Stimulated activated naive CD4-positive, alpha-beta T cell treated with Interleukin-2 at 50 U/mL for 16 hours (primary cell): Measurements from ENCODE around the gene ZNF709.
"Not testable (repeated sequence)": the region's sequence is repeated elsewhere in the genome, so short reads cannot be mapped to it uniquely, and the experiment has no call there.

Experiments
- DNase-seq: peaks from one replicate; lab custom pipeline; 2025; lab: John Stamatoyannopoulos, UW

The ZNF709 gene

GRCh38 chr19:12484371-12485051, at the start of gene ZNF709:
Gene ZNF709 (minus strand): TSS chr19:12484816. CDS start chr19:12484657, 159 bp downstream.
- DNase-seq, result peak; percentile 82

GRCh38 chr19:12527034-12527836, 42.6 kb upstream of the ZNF709 start:
- DNase-seq, result no peak

- no peak for DNase-seq
Measured at GRCh38 chr19:12526542-12526941, 41.9 kb upstream of the ZNF709 start.

- DNase-seq, result no peak
Measured at GRCh38 chr19:12521996-12522395, 37.4 kb upstream of the ZNF709 start.

GRCh38 chr19:12513531-12514061, 29.0 kb upstream of the ZNF709 start:
- no peak for DNase-seq

- no peak for DNase-seq
Measured at GRCh38 chr19:12497032-12497431, 12.4 kb upstream of the ZNF709 start.

GRCh38 chr19:12496480-12496879, 11.9 kb upstream of the ZNF709 start:
- DNase-seq, result no peak

GRCh38 chr19:12495002-12495802, 10.6 kb upstream of the ZNF709 start:
- peak; percentile 94 for DNase-seq

GRCh38 chr19:12494260-12494860, 9.7 kb upstream of the ZNF709 start:
- no peak for DNase-seq

GRCh38 chr19:12486265-12486783, 1.7 kb upstream of the ZNF709 start:
- not testable (repeated sequence) for DNase-seq

GRCh38 chr19:12485571-12485970, 955 bp upstream of the ZNF709 start:
- no peak for DNase-seq

- no peak for DNase-seq
Measured at GRCh38 chr19:12485052-12485416, 418 bp upstream of the ZNF709 start.

- DNase-seq, result no peak
Measured at GRCh38 chr19:12484011-12484370, 625 bp downstream of the ZNF709 start.

- no peak for DNase-seq
Measured at GRCh38 chr19:12482509-12482886, 2.1 kb downstream of the ZNF709 start.

GRCh38 chr19:12481781-12482508, 2.7 kb downstream of the ZNF709 start:
- DNase-seq, result no peak

GRCh38 chr19:12478234-12478941, 6.2 kb downstream of the ZNF709 start:
- no peak for DNase-seq

- DNase-seq, result not testable (repeated sequence)
Measured at GRCh38 chr19:12467651-12468050, 17.0 kb downstream of the ZNF709 start.

- DNase-seq, result no peak
Measured at GRCh38 chr19:12465211-12465610, 19.4 kb downstream of the ZNF709 start.

- DNase-seq, result no peak
Measured at GRCh38 chr19:12464769-12465168, 19.8 kb downstream of the ZNF709 start.

- DNase-seq, result not testable (repeated sequence)
Measured at GRCh38 chr19:12464139-12464538, 20.5 kb downstream of the ZNF709 start.
